Epithelial cell of proximal tubule (primary cell): ENCODE results near the gene CREB3L4. TPM values are rescaled to one million over a fixed set of nuclear protein-coding genes. Genes with fewer than 3 reads are reported as not detected.
A peak's percentile ranks its signal among the peaks of the same experiment; 100 is the strongest.
"Not testable (repeated sequence)": the region's sequence is repeated elsewhere in the genome, so short reads cannot be mapped to it uniquely, and the experiment has no call there.

ENCODE experiments used
- DNase-seq: peaks from one replicate; pipeline ENCODE4 v3.0.0-alpha.2; 2011; ENCODE audit warnings: low read depth
- H3K4me3 ChIP-seq: 2 replicates; pipeline ENCODE4 v1.5.1; 2011; ENCODE audit warnings: low read depth, mild to moderate bottlenecking, low read length
- CTCF ChIP-seq: conservative IDR thresholded peaks from 2 replicates; pipeline ENCODE4 v1.5.1; 2012; ENCODE audit warnings: low read depth, mild to moderate bottlenecking, low read length
- total RNA-seq: library from RNA; depleted of rRNA; stranded (reverse); fragments of >200 nt; gene quantifications from 2 replicates; pipeline ENCODE4 v1.2.3, GENCODE V29; 2015

The CREB3L4 gene
- total RNA-seq, 1 donor from 2014 or later: 10.7 TPM

- H3K4me3 ChIP-seq: no peak overlapping the region
- no peak for DNase-seq
- no peak for TF ChIP-seq CTCF
Observed at GRCh38 chr1:153987621-153988020, 19.9 kb downstream of the CREB3L4 start.

- no peak for TF ChIP-seq CTCF
- DNase-seq: peak; percentile 88
- H3K4me3 ChIP-seq: peak within 1 kb of the TSS; percentile 84
Observed at GRCh38 chr1:153990468-153991150, 22.9 kb downstream of the CREB3L4 start, which contains the start of gene RPS27. TSS of gene RPS27 (plus strand) at chr1:153990762. CDS start at chr1:153990797, 35 bp downstream.

GRCh38 chr1:153991151-153991630 is 23.5 kb downstream of the CREB3L4 start:
- no peak for TF ChIP-seq CTCF
- no peak for DNase-seq
- H3K4me3 ChIP-seq: peak overlapping the region; percentile 84

- peak overlapping the region; percentile 84 for H3K4me3 ChIP-seq
- DNase-seq: no peak
- TF ChIP-seq CTCF: no peak
Observed at GRCh38 chr1:153991806-153992205, 24.1 kb downstream of the CREB3L4 start.

GRCh38 chr1:153995202-153995601 is 27.5 kb downstream of the CREB3L4 start:
- H3K4me3 ChIP-seq: no peak overlapping the region
- DNase-seq: no peak
- no peak for TF ChIP-seq CTCF

- no peak overlapping the region for H3K4me3 ChIP-seq
- TF ChIP-seq CTCF: no peak
- DNase-seq: no peak
Observed at GRCh38 chr1:153995640-153996039, 27.9 kb downstream of the CREB3L4 start.

- not testable (repeated sequence) for DNase-seq, H3K4me3 ChIP-seq
Observed at GRCh38 chr1:153996882-153997281, 29.2 kb downstream of the CREB3L4 start.
